HCT116 (cell line): ENCODE measurements around the gene PPY. TPM values are rescaled to one million over a fixed set of nuclear protein-coding genes. Genes with fewer than 3 reads are reported as not detected.

ENCODE experiments used
- ATAC-seq: fragments of 200-7000 bp; cut with Tn5 transposase; 2 replicates; pipeline ENCODE4 v1.9.1; 2020; ENCODE audit warnings: mild to moderate bottlenecking, moderate library complexity
- BruUV-seq: library from RNA; stranded (reverse); fragments of 400-500 nt; replicated peaks from 2 replicates; lab custom pipeline; 2021; lab: Mats Ljungman, UMichigan
- CTCF ChIA-PET: fragments of 300-600 bp; sonication (Branson Sonifier 250); formaldehyde crosslinking; loops from one replicate; lab custom pipeline; 2021; ENCODE audit warnings: antibody characterized with exemption; lab: Charles Lee
- POLR2A ChIA-PET: fragments of 300-600, 350-600 bp; sonication (Branson Sonifier 250); formaldehyde crosslinking; loops from one replicate; lab custom pipeline; 2021; ENCODE audit warnings: antibody characterized with exemption; lab: Charles Lee
- RAD21 ChIA-PET, 2 experiments: fragments of 300-600 bp; sonication (Branson Sonifier 250); formaldehyde crosslinking; loops; one replicate each; lab custom pipeline; 2023; ENCODE audit warnings: low total read pairs in 2 of 2; ENCODE audit not compliant: uncharacterized antibody in 2 of 2, unreplicated experiment in 2 of 2, low non-redundant PET in 1 of 2; lab: Charles Lee
- DNase-seq: peaks from one replicate; pipeline ENCODE4 v3.0.0-alpha.2; 2010; ENCODE audit warnings: low read depth, low spot score
- H2AFZ ChIP-seq: fragments of 200-600 bp; shearing (Covaris generic), sonication (generic); 2 replicates; pipeline ENCODE4 v1.6.1; 2017; ENCODE audit warnings: low read depth, mixed run types, mixed read lengths, antibody characterized with exemption, low read length; ENCODE audit not compliant: poor library complexity, severe bottlenecking
- H3K27ac ChIP-seq: 2 replicates; pipeline ENCODE4 v1.5.1; 2012; ENCODE audit warnings: low read depth, low read length
- H3K27me3 ChIP-seq: fragments of 200-600 bp; sonication (generic); 2 replicates; pipeline ENCODE4 v1.6.1; 2016; ENCODE audit warnings: mixed run types, low read length, mixed read lengths; ENCODE audit not compliant: insufficient read depth
- H3K36me3 ChIP-seq, 2 experiments: fragments of 200-500 bp in 1 of 2; fragments of 200-600 bp in 1 of 2; sonication (Bioruptor generic) in 1 of 2; sonication (generic) in 1 of 2; 2 replicates each; pipeline versions ENCODE4 v1.5.1 to v1.6.1; 2014 to 2016; ENCODE audit warnings: low read length in 2 of 2, inconsistent platforms in 1 of 2, mixed read lengths in 1 of 2, mixed run types in 1 of 2; ENCODE audit not compliant: insufficient read depth in 2 of 2, control insufficient read depth in 1 of 2
- H3K4me1 ChIP-seq, 2 experiments: fragments of 200-600 bp in 1 of 2; sonication (generic) in 1 of 2; 2 replicates each; pipeline versions ENCODE4 v1.5.1 to v1.6.1; 2012 to 2017; ENCODE audit warnings: low read length in 2 of 2, inconsistent platforms in 1 of 2, mild to moderate bottlenecking in 1 of 2, mixed read lengths in 1 of 2, mixed run types in 1 of 2, moderate library complexity in 1 of 2; ENCODE audit not compliant: insufficient read depth in 2 of 2, control insufficient read depth in 1 of 2
- H3K4me2 ChIP-seq: fragments of 200-600 bp; sonication (generic); 2 replicates; pipeline ENCODE4 v1.6.1; 2017; ENCODE audit warnings: mixed run types, low read length, mixed read lengths
- H3K4me3 ChIP-seq, 2 experiments: fragments of 200-600 bp in 1 of 2; sonication (generic) in 1 of 2; replicated peaks in 1 of 2; 2 replicates each; pipeline ENCODE4 v1.5.1; 2011 to 2016; ENCODE audit warnings: low read length in 2 of 2, control low read depth in 1 of 2, low read depth in 1 of 2, mild to moderate bottlenecking in 1 of 2, mixed read lengths in 1 of 2, mixed run types in 1 of 2
- H3K79me2 ChIP-seq: fragments of 200-600 bp; sonication (generic); 2 replicates; pipeline ENCODE4 v1.6.1; 2017; ENCODE audit warnings: mild to moderate bottlenecking, mixed run types, low read length, moderate library complexity, mixed read lengths; ENCODE audit not compliant: insufficient read depth
- H3K9ac ChIP-seq: fragments of 200-600 bp; sonication (generic); 2 replicates; pipeline ENCODE4 v1.6.1; 2016; ENCODE audit warnings: low read length, mixed read lengths
- H3K9me2 ChIP-seq: fragments of 200-600 bp; sonication (generic), shearing (Covaris generic); 2 replicates; pipeline ENCODE4 v1.6.1; 2017; ENCODE audit warnings: mixed run types, mild to moderate bottlenecking, moderate library complexity; ENCODE audit not compliant: insufficient read depth
- H3K9me3 ChIP-seq, 2 experiments: fragments of 200-500 bp in 1 of 2; fragments of 200-600 bp in 1 of 2; sonication (Bioruptor generic) in 1 of 2; sonication (generic) in 1 of 2; 2 replicates each; pipeline ENCODE4 v1.6.1; 2014 to 2017; ENCODE audit warnings: low read length in 2 of 2, mixed read lengths in 2 of 2, inconsistent platforms in 1 of 2, low read depth in 1 of 2, mild to moderate bottlenecking in 1 of 2, mixed run types in 1 of 2, moderate library complexity in 1 of 2; ENCODE audit not compliant: control insufficient read depth in 1 of 2, insufficient read depth in 1 of 2
- H4K20me1 ChIP-seq: fragments of 200-600 bp; sonication (generic), shearing (Covaris generic); 2 replicates; pipeline ENCODE4 v1.6.1; 2017; ENCODE audit warnings: mixed run types, mild to moderate bottlenecking, moderate library complexity; ENCODE audit not compliant: insufficient read depth
- CBX3 ChIP-seq: IDR thresholded peaks from 2 replicates; pipeline ENCODE4 v1.6.1; 2012; ENCODE audit warnings: low read depth
- CEBPB ChIP-seq: IDR thresholded peaks from 2 replicates; pipeline ENCODE4 v1.6.1; 2012; ENCODE audit warnings: low read depth
- EGR1 ChIP-seq: IDR thresholded peaks from 2 replicates; pipeline ENCODE4 v1.6.1; 2012; ENCODE audit warnings: low read depth
- FOSL1 ChIP-seq: IDR thresholded peaks from 2 replicates; pipeline ENCODE4 v1.6.1; 2012; ENCODE audit warnings: low read depth
- POLR2AphosphoS5 ChIP-seq: IDR thresholded peaks from 2 replicates; pipeline ENCODE4 v1.6.1; 2011; ENCODE audit warnings: mild to moderate bottlenecking, low read depth, low read length, moderate library complexity
- RAD21 ChIP-seq: IDR thresholded peaks from 2 replicates; pipeline ENCODE4 v1.6.1; 2012; ENCODE audit warnings: low read depth, mild to moderate bottlenecking
- SIN3A ChIP-seq: IDR thresholded peaks from 2 replicates; pipeline ENCODE4 v1.6.1; 2012; ENCODE audit warnings: low read depth
- SRF ChIP-seq: IDR thresholded peaks from 2 replicates; pipeline ENCODE4 v1.6.1; 2012; ENCODE audit warnings: low read depth
- TCF7L2 ChIP-seq: IDR thresholded peaks from 2 replicates; pipeline ENCODE4 v1.7.0; 2011; ENCODE audit warnings: borderline replicate concordance, inconsistent platforms; ENCODE audit not compliant: insufficient read depth, insufficient read length; ENCODE audit errors: extremely low read depth
- YY1 ChIP-seq: IDR thresholded peaks from 2 replicates; pipeline ENCODE4 v1.6.1; 2011; ENCODE audit warnings: low read length, low read depth, moderate library complexity, mild to moderate bottlenecking; ENCODE audit not compliant: insufficient replicate concordance; ENCODE audit errors: extremely low read depth
- intact Hi-C: fragments of 100-400 bp; cut with micrococcal nuclease; formaldehyde crosslinking; loops from 2 replicates; pipeline ENCODE4 v1.10.0; 2022
- total RNA-seq: library from RNA; stranded (reverse); gene quantifications from one replicate; pipeline ENCODE4 v1.2.1, GENCODE V29; 2021; ENCODE audit not compliant: unreplicated experiment
- TF ChIP-seq, protein P1 (sequence below): IDR thresholded peaks from 2 replicates; pipeline ENCODE4 v1.6.1; 2012
- TF ChIP-seq, protein P2 (sequence below): IDR thresholded peaks from 2 replicates; pipeline ENCODE4 v1.6.1; 2011; ENCODE audit warnings: mild to moderate bottlenecking, low read length, moderate library complexity; ENCODE audit not compliant: insufficient replicate concordance; ENCODE audit errors: extremely low read depth
- TF ChIP-seq, protein P3 (sequence below): IDR thresholded peaks from 2 replicates; pipeline ENCODE4 v1.6.1; 2012

PPY gene
- total RNA-seq, 1 experiment from 2014 or later, result not detected

DNA sequence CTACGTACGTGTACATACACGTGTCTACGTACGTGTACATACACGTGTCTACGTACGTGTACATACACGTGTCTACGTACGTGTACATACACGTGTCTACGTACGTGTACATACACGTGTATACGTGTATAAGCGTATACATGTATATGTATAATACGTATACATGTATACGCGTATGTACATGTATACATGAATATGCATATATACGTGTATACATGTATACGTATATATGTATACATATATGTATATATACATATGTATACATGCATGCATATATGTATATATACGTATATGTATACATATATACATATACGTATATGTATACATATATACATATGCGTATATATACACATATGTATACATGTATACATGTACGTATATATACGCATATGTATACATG lies 33.6 kb upstream of the PPY start:
- H3K4me1 ChIP-seq, result no peaks in the 10 kb centered on the region

DNA sequence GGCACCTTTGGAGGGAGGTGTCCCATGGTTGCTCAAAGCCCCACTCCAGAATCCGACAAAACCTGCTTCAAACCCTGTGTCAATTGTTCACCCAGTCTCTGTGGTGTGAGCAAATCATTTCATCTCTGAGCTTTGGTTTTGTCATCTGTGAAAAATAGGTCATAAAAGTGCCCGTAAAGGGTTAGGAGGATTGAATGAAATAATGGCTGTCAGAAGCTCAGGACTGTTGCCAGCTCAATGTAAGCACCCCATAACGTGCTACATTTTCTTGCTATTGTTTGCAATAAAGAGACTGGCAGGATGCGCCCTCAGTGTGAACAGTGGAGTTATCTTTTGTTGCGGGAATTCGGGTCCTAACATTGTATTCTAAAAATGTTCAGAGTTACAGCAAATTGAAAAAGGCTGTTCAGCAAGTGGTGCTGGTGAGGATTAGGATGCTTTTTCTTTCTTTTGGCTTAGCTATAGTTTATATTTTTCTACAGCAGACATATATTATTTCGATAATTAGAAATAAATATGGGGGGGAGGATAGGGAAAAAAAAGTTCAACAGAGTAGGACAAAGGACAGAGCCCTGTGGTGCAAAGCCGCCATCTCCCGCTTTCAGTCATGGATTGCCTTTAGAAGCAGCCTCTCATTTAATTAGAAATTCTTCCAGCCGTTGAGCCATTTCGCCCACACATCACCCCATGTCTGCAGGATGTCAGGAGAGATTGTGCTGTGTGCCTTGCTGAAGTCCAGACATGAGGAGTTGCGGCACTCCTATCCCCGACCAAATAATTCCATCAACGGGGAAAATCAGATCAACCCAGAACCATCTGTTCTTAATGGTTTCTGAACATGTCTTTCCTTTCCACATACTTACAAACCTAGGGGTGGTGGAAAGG lies 32.3 kb upstream of the PPY start:
- POLR2A ChIA-PET, result no interaction called here
- Histone ChIP-seq H2AFZ (no peak overlapping the region), H3K9ac (no peak overlapping the region), H3K36me3 (no peaks in the 10 kb centered on the region)
- ATAC-seq, result no peak
- TF ChIP-seq EGR1, result no peak
- TF ChIP-seq FOSL1, result no peak
- TF ChIP-seq, protein P1, sequence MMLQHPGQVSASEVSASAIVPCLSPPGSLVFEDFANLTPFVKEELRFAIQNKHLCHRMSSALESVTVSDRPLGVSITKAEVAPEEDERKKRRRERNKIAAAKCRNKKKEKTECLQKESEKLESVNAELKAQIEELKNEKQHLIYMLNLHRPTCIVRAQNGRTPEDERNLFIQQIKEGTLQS, result no peak
- no peak for TF ChIP-seq CBX3
- TF ChIP-seq RAD21, result no peak
- no peak for TF ChIP-seq SRF
- TF ChIP-seq, protein P2, sequence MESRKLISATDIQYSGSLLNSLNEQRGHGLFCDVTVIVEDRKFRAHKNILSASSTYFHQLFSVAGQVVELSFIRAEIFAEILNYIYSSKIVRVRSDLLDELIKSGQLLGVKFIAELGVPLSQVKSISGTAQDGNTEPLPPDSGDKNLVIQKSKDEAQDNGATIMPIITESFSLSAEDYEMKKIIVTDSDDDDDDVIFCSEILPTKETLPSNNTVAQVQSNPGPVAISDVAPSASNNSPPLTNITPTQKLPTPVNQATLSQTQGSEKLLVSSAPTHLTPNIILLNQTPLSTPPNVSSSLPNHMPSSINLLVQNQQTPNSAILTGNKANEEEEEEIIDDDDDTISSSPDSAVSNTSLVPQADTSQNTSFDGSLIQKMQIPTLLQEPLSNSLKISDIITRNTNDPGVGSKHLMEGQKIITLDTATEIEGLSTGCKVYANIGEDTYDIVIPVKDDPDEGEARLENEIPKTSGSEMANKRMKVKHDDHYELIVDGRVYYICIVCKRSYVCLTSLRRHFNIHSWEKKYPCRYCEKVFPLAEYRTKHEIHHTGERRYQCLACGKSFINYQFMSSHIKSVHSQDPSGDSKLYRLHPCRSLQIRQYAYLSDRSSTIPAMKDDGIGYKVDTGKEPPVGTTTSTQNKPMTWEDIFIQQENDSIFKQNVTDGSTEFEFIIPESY, result no peak
- TF ChIP-seq TCF7L2, result no peak
- TF ChIP-seq, protein P3, sequence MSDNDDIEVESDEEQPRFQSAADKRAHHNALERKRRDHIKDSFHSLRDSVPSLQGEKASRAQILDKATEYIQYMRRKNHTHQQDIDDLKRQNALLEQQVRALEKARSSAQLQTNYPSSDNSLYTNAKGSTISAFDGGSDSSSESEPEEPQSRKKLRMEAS, result no peak
- no peak for TF ChIP-seq CEBPB
- TF ChIP-seq YY1, result no peak
- TF ChIP-seq, all 23 proteins: peak for 0
- Histone ChIP-seq H3K27ac (no peak overlapping the region), H3K4me1 (no peaks in the 10 kb centered on the region), H3K27me3 (no peaks in the 10 kb centered on the region), H4K20me1 (no peaks in the 10 kb centered on the region), H3K4me3 (no peak overlapping the region), H3K9me2 (no peaks in the 10 kb centered on the region), H3K4me2 (no peak overlapping the region), H3K9me3 (no peaks in the 10 kb centered on the region), H3K79me2 (no peaks in the 10 kb centered on the region)
- no TSS peak for BruUV-seq
- CTCF ChIA-PET, result no interaction called here
- DNase-seq, result no peak
- RAD21 ChIA-PET, result no interaction called here
- intact Hi-C loops, result no loop called here

More for the DNA sequence above, 33.6 kb upstream of the PPY start:
- no peak for DNase-seq
- intact Hi-C loops, result no loop called here
- BruUV-seq, result no TSS peak
- Histone ChIP-seq H3K79me2 (no peaks in the 10 kb centered on the region), H3K9ac (no peak overlapping the region), H3K27me3 (no peaks in the 10 kb centered on the region), H3K9me3 (no peaks in the 10 kb centered on the region), H3K4me3 (no peak overlapping the region), H4K20me1 (no peaks in the 10 kb centered on the region), H3K9me2 (no peaks in the 10 kb centered on the region), H3K27ac (no peak overlapping the region), H2AFZ (no peak overlapping the region), H3K36me3 (no peaks in the 10 kb centered on the region), H3K4me2 (no peak overlapping the region)
- RAD21 ChIA-PET, result no interaction called here
- POLR2A ChIA-PET, result no interaction called here
- CTCF ChIA-PET, result no interaction called here
- ATAC-seq, result no peak
- TF ChIP-seq CEBPB (no peak), POLR2AphosphoS5 (no peak), SIN3A (no peak)
